OCI-LY1 (cell line): Measurements from ENCODE around the gene MTMR12.

Source experiments
- H2AFZ ChIP-seq: fragments of 200-600 bp; sonication (generic), shearing (Covaris generic); 2 replicates; pipeline ENCODE4 v1.6.0; 2014; ENCODE audit warnings: antibody characterized with exemption, mild to moderate bottlenecking, low read length
- H3F3A ChIP-seq: fragments of 200-600 bp; sonication (generic), shearing (Covaris generic); 2 replicates; pipeline ENCODE4 v1.6.0; 2014; ENCODE audit warnings: mild to moderate bottlenecking, antibody characterized with exemption, low read length, moderate library complexity; ENCODE audit not compliant: insufficient read depth
- H3K27ac ChIP-seq: fragments of 200-600 bp; sonication (generic); 2 replicates; pipeline ENCODE4 v1.5.1; 2014; ENCODE audit warnings: low read length, mixed run types, mild to moderate bottlenecking, low read depth; ENCODE audit not compliant: poor library complexity, severe bottlenecking
- H3K27me3 ChIP-seq: fragments of 200-600 bp; sonication (generic); 2 replicates; pipeline ENCODE4 v1.6.0; 2014; ENCODE audit warnings: antibody characterized with exemption, mild to moderate bottlenecking, low read length, moderate library complexity; ENCODE audit not compliant: insufficient read depth
- H3K36me3 ChIP-seq: fragments of 200-600 bp; sonication (generic); 2 replicates; pipeline ENCODE4 v1.6.1; 2014; ENCODE audit warnings: mild to moderate bottlenecking, antibody characterized with exemption, low read length, moderate library complexity, mixed read lengths; ENCODE audit not compliant: insufficient read depth
- H3K4me1 ChIP-seq: fragments of 200-600 bp; sonication (generic); 2 replicates; pipeline ENCODE4 v1.5.1; 2014; ENCODE audit warnings: mild to moderate bottlenecking, low read length, moderate library complexity; ENCODE audit not compliant: insufficient read depth, severe bottlenecking
- H3K4me2 ChIP-seq: fragments of 200-600 bp; sonication (generic), shearing (Covaris generic); 2 replicates; pipeline ENCODE4 v1.6.1; 2014; ENCODE audit warnings: low read length
- H3K4me3 ChIP-seq: fragments of 200-600 bp; sonication (generic); 2 replicates; pipeline ENCODE4 v1.5.1; 2014; ENCODE audit warnings: low read length, low read depth, mild to moderate bottlenecking, mixed read lengths; ENCODE audit not compliant: poor library complexity, severe bottlenecking
- H3K79me2 ChIP-seq: fragments of 200-600 bp; shearing (Covaris generic); 2 replicates; pipeline ENCODE4 v1.6.1; 2016; ENCODE audit warnings: mixed run types, low read length, mixed read lengths; ENCODE audit not compliant: insufficient read depth
- H3K9ac ChIP-seq: fragments of 200-600 bp; sonication (generic), shearing (Covaris generic); 2 replicates; pipeline ENCODE4 v1.6.1; 2014; ENCODE audit warnings: mild to moderate bottlenecking, low read length, mixed read lengths
- H3K9me2 ChIP-seq: fragments of 200-600 bp; sonication (generic), shearing (Covaris generic); 2 replicates; pipeline ENCODE4 v1.6.1; 2014; ENCODE audit warnings: low read depth, mild to moderate bottlenecking, low read length, mixed read lengths
- H3K9me3 ChIP-seq: fragments of 200-600 bp; shearing (Covaris generic); 2 replicates; pipeline ENCODE4 v1.6.1; 2014; ENCODE audit warnings: low read length, mixed read lengths
- H4K20me1 ChIP-seq: fragments of 200-600 bp; sonication (generic), shearing (Covaris generic); 2 replicates; pipeline ENCODE4 v1.6.0; 2016; ENCODE audit warnings: mild to moderate bottlenecking, low read length; ENCODE audit not compliant: insufficient read depth
- EZH2 ChIP-seq: fragments of 200-600 bp; sonication (generic), shearing (Covaris generic); IDR thresholded peaks from 2 replicates; pipeline ENCODE4 v1.8.0; 2017; ENCODE audit warnings: borderline replicate concordance, mixed run types, mild to moderate bottlenecking, antibody characterized with exemption, low read length, moderate library complexity, mixed read lengths
- TF ChIP-seq, protein P1 (sequence below): fragments of 200-600 bp; sonication (generic), shearing (Covaris generic); IDR thresholded peaks from 2 replicates; pipeline ENCODE4 v1.5.1; 2017; ENCODE audit warnings: mild to moderate bottlenecking, antibody characterized with exemption, low read length, moderate library complexity, mixed read lengths

The MTMR12 gene

DNA sequence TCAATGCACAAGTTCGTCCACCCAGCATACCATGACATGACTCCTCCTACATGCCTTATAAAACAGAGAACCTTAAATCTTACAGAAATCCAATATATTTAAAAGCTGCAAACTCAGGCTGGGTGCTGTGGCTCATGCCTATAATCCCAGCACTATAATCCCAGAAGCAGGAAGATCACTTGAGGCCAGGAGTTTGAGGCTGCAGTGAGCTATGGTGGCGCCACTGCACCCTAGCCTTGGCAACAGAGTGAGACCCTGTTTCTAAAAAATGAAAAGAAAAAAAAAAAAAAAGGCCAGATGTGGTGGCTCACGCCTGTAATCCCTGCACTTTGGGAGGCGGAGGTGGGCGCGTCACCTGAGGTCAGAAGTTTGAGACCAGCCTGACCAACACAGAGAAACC is 68.7 kb downstream of the MTMR12 start:
- Histone ChIP-seq H3K4me1 (no peaks in the 10 kb centered on the region), H3K9me3 (no peaks in the 10 kb centered on the region), H3K9ac (no peak overlapping the region), H3K79me2 (no peaks in the 10 kb centered on the region), H3K27ac (no peak overlapping the region), H2AFZ (no peak overlapping the region), H3K4me3 (no peak overlapping the region), H4K20me1 (no peaks in the 10 kb centered on the region), H3F3A (no peaks in the 10 kb centered on the region), H3K27me3 (no peaks in the 10 kb centered on the region), H3K4me2 (no peak overlapping the region), H3K9me2 (no peaks in the 10 kb centered on the region), H3K36me3 (peaks cover 92% of the 10 kb centered on the region)
- TF ChIP-seq, protein P1, sequence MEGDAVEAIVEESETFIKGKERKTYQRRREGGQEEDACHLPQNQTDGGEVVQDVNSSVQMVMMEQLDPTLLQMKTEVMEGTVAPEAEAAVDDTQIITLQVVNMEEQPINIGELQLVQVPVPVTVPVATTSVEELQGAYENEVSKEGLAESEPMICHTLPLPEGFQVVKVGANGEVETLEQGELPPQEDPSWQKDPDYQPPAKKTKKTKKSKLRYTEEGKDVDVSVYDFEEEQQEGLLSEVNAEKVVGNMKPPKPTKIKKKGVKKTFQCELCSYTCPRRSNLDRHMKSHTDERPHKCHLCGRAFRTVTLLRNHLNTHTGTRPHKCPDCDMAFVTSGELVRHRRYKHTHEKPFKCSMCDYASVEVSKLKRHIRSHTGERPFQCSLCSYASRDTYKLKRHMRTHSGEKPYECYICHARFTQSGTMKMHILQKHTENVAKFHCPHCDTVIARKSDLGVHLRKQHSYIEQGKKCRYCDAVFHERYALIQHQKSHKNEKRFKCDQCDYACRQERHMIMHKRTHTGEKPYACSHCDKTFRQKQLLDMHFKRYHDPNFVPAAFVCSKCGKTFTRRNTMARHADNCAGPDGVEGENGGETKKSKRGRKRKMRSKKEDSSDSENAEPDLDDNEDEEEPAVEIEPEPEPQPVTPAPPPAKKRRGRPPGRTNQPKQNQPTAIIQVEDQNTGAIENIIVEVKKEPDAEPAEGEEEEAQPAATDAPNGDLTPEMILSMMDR = no peak
- TF ChIP-seq EZH2 = no peak

DNA sequence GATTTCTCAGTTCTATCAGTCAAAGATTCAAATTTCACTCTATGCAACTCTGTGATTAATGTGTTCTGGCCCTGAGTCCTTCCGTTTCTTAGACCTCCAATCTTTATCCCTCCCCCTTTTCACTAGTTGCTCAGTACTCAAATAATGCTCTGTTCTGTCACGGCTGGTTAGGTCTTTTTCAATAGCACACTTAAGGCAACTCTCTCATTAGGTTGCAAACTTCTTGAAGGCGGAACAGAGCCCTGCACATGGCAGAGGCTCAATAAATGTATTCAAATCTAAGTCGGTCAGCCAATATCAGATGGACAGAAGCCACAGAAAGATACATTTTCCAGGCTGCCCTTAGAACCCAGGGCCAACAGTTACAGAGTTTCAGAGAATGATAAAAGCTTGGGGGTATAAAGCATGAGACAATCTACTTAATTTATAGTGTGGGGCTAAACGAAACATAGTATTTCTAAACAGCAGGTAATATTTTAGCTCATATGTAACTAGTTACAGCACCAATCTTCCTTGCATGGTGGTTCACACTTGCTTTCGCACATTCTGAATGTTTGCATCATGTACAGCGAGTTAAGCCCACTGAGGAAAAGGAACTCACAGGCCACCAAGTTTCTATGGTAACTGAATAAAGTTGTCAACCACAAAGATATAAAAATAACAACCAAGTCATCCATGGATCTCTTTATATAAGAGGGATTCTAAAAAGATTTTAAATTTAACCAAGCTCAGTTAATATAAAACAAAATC is 71.5 kb downstream of the MTMR12 start:
- Histone ChIP-seq H3K4me3 (no peak overlapping the region), H3K27me3 (no peaks in the 10 kb centered on the region), H2AFZ (no peak overlapping the region), H3K9ac (no peak overlapping the region), H3K4me1 (no peaks in the 10 kb centered on the region), H3K27ac (no peak overlapping the region), H3K79me2 (no peaks in the 10 kb centered on the region), H3K36me3 (peaks cover 83% of the 10 kb centered on the region), H4K20me1 (no peaks in the 10 kb centered on the region), H3K9me3 (no peaks in the 10 kb centered on the region), H3F3A (no peaks in the 10 kb centered on the region), H3K9me2 (no peaks in the 10 kb centered on the region), H3K4me2 (no peak overlapping the region)
- TF ChIP-seq, protein P1 = no peak
- TF ChIP-seq EZH2 = no peak

DNA sequence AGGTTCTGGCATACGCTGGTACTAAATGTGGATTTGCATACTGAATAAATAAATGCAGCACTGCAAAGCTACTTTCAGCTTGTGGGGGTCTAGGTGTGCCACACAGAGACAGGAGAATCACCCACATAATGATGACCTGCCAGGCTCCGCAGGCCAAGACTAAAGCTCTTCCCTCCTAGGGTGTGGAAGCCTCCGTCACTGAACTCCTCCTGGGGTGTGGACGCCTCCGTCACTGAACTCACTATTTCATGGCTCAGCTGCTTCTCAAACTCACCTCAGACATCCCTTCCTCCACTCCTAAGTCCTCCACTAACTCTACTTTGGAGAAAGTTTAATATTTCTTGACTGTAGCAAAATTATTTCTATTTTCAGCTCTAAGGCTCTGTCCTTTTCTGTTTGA is 73.4 kb downstream of the MTMR12 start:
- no peaks in the 10 kb centered on the region for H3K4me1 ChIP-seq
- H3K79me2 ChIP-seq = no peaks in the 10 kb centered on the region
- H3F3A ChIP-seq = no peaks in the 10 kb centered on the region
- no peaks in the 10 kb centered on the region for H3K27me3 ChIP-seq
- H3K4me3 ChIP-seq = no peak overlapping the region
- no peaks in the 10 kb centered on the region for H3K9me2 ChIP-seq
- no peak overlapping the region for H3K4me2 ChIP-seq
- TF ChIP-seq, protein P1 = no peak
- TF ChIP-seq EZH2 = no peak
- no peak overlapping the region for H3K9ac ChIP-seq
- no peaks in the 10 kb centered on the region for H3K9me3 ChIP-seq
- H2AFZ ChIP-seq = no peak overlapping the region
- no peak overlapping the region for H3K27ac ChIP-seq
- no peaks in the 10 kb centered on the region for H4K20me1 ChIP-seq
- peaks cover 84% of the 10 kb centered on the region for H3K36me3 ChIP-seq
